HG02970 (cell line): ENCODE results near the gene LRIG3.
"Not testable (repeated sequence)": the region's sequence is repeated elsewhere in the genome, so short reads cannot be mapped to it uniquely, and the experiment has no call there.

Experiments used
- ATAC-seq: cut with Tn5 transposase; IDR thresholded peaks from one replicate; pipeline ENCODE4 v1.9.1; 2021; ENCODE audit warnings: mild to moderate bottlenecking, moderate library complexity, moderate number of reproducible peaks; ENCODE audit not compliant: unreplicated experiment, low FRiP score

LRIG3 gene

DNA sequence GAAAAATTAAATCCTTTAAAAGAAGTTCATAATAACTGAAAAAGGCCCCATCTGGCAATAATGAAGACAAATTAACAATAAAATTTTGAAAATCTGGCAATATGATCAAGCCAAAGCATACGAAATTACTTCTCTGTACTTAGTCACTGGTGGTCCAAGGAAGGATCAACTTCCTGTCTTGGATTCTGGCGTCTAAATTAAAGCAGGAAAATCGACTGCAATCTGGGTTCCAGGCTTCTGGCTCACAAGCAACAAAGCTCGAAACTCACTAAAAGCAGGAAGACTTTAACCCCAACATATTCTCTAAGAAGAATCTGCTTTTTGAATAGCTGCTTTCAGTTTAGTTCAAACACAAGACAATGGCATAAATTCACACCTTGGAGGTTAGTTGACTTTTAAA, 49.7 kb downstream of the LRIG3 start:
- ATAC-seq, result no peak

DNA sequence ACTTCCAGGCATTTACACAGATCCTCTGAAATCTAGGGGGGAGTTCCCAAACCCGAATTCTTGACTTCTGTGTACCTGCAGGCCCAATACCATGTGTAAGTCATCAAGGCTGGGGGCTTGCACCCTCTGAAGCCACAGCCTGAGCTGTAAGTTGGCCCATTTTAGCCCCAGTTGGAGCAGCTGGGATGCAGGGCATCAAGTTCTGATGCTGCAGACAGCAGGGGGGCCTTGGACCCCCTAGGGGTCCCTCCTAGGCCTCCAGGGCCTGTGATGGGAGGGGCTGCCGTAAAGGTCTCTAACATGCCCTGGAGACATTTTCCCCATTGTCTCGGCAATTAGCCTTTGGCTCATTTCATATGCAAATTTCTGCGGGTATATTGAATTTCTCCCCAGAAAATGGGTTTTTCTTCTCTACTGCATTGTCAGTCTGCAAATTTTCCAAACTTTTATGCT, 59.5 kb downstream of the LRIG3 start:
- ATAC-seq, result no peak

DNA sequence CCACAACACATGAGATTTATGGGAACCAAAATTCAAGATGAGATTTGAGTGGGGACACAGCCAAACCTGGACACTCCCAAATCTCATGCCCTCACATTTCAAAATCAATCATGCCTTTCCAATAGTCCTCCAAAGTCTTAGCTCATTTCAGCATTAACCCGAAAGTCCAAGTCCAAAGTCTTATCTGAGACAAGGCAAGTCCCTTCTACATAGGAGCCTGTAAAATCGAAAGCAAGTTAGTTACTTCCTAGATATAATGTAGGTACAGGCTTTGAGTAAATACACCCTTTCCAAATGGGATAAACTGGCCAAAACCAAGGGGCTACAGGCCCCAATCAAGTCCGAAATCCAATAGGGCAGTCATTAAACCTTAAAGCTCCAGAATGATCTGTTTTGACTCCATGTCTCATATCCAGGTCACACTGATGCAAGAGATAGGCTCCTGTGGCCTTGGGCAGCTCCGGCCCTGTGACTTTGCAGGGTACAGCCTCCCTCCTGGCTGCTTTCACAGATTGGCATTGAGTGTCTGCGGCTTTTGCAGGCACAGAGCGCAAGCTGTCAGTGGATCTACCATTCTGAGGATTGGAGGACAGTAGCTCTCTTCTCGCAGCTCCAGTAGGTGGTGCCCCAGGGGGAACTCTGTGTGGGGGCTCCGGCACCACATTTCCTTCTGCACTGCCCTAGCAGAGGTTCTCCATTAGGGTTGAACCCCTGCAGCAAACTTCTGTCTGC, 60.1 kb downstream of the LRIG3 start:
- ATAC-seq, result no peak

DNA sequence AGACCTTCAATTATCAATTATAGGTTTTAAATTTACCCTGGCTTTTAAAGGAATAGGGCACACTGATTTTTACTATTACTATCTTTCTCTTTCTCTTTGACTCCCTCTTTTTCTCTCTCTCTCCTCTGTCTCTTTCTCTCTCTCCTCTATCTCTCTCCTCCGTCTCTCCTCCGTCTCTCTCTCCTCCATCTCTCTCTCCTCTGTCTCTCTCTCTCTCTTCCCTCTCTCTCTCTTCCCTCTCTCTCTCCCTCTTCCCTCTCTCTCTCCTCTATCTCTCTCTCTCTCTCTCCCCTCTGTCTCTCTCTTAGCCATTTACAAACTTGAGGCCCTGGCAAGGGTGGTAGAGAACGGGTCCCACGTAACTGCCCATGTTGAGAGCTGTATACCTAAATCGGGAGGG, 62.3 kb downstream of the LRIG3 start:
- no peak for ATAC-seq

DNA sequence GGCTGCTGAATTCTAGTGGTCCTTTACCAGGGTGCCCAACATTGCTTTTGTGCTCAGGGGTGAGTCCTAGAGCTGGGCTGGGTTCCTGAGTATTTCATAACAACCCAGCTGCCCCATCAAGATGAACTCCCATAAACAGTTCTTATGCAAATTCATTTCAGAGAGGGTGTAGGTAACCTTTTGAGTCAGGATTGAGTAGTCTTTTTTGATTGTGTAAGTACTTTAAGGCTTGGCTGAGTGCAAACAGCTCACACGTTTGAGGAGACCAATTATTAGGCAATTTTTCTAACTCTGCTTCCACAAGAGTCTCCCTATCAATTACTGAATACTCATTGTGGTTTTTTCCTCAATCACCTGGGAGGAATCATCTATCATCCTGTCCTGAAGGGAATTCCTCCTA, 63.1 kb downstream of the LRIG3 start:
- not testable (repeated sequence) for ATAC-seq

DNA sequence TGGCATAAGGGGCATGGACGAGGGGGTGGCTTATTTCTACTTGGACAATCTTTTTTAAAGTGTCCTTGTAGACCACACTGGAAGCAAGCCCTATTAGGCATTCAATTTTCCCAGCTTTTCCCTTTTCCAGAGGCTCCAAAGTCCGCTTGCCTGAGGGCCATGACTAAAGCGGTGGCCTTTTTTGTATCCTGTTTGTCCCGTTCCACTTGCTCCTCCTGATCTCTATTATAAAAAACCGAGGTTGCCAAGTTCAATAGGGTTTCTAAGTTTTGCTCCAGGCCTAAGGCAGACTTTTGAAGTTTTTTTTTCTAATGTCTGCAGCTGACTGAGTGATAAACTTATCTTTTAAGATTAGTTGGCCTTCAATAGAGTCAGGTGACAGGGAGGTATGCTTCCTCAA, 64.7 kb downstream of the LRIG3 start:
- ATAC-seq, result not testable (repeated sequence)

DNA sequence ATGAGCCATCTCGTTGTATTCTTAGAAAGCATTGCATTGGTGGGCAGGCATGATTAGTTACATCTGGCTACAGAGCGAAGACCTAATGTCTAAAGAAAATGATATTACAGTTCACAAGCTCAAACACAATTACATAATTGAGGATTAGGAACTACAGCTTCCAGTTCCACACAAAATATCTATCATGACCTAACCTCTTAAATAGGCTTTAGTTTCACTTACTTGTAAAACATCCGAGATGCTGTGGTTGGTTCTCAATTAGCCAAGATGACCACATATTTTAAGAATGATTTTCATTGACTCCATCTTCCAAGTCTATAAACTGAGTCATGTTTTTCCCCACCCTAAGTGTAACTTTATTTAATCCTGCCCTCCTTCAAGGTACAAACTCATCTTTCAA, 69.5 kb downstream of the LRIG3 start:
- ATAC-seq, result no peak

DNA sequence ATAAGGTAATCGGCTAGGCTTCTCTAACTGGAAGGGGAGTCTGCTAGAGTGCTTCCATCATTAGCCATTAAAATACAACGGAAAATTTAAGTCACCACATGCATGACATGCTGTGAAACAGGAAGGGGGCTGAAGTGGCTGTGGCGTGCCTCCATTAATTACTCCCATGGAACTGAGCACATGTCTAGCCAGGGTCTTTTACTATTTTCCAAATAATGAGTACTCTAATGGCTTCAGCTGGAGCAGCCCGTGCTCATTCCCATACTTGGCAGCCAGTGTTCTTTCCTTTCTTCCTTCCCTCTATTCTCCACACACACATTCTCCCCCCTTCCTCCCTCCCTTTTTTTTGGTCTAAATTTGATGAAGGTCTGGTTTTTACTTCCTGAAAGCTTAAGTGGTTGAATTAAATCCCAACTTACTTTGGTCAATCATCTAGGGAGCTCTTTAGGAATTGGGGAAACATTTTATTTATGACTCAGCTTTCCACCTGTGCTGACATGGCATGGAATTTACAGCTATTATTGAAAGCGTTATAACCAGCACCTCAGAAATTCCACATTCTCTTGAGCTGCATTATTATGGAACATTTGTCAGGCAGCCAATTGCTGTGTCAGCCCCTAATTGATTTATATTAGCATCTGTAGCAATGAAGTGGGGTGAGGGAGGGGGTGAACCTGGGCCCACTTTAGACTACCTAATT, 72.3 kb downstream of the LRIG3 start:
- no peak for ATAC-seq

DNA sequence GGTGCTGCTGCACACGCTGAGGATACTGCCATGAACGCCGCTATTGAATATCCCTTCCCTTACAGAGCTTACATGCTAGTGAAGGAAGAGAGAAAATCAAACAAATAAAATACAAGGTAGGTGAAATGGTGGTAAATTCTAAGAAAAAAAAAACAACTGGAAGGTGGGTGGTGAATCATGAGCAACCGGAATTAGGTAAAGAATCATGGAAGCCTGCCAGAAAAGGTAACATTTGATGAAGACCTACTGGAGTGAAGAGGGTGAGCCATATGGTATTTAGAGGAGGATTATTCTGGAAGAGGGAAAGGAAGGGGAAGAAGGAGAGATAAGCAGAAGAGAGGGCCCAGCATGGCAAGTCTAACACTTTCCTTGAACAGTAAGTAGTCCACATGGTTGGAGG, 76.1 kb downstream of the LRIG3 start:
- no peak for ATAC-seq

DNA sequence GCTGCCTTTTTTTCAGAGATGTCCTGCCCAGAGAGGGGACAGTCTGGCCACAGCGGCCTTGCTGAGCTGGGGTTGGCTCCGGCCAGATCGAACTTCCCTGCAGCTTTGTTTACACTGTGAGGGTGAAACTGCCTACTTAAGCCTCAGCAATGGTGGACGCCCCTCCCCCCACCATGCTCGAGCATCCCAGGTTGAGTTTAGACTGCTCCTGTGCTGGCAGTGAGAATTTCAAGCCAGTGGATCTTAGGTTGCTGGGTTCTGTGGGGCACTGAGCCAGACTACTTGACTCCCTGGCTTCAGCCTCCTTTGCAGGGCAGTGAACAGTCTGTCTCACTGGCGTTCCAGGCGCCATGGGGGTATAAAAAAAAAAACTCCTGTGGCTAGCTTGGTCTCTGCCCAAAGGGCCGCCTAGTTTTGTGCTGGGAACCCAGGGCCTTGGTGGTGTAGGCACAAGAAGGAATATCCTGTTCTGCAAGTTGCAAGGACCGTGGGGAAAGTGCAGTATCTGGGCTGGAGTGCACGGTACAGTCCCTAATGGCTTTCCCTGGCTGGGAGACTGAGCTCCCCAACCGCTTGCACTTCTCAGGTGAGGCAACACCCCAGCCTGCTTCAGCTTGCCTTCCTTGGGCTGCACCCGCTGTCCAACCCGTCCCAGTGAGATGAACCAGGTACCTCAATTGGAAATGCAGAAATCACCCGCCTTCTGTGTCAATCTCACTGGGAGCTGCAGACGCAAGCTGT, 79.1 kb downstream of the LRIG3 start:
- no peak for ATAC-seq

DNA sequence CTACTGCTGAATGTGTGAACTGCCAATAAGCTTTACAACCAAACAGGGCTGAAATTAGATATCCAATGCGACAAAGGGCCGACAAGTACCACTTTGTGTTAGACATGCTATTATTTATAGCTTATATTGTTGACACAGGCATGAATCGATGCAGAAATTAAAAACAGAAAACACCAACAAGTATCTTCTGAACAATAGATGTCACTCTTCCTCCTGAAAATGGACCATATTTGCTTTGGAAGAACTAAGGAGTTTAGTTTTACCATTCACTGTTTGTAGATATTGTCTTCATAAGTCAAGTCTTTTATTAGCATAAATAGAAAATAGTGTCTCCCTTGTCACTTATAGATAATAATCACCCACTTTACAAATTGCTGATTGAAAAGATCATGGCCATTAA, 86.5 kb downstream of the LRIG3 start:
- ATAC-seq, result no peak

DNA sequence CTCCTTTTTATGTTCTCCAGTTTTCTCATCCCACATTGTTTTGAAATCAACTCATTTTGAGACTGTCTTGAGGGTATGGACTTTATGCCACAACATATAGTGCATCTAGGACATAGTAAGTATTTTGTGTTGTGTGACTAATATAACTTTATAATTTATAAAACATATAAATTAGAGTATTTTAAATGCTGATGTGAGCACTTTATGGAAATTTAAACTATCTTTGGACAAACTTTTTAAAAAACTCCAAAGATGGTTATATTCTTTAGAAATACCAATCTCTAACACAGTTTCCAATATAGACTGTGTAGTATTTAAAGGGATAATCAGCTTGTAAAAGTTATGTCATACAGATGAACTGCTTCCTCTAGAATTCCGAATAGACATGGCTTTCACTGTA, 87.4 kb downstream of the LRIG3 start:
- ATAC-seq, result no peak
